Femur (tissue), 1 donor: ENCODE data around the gene OBP2A.
"Not testable (repeated sequence)": the region's sequence is repeated elsewhere in the genome, so short reads cannot be mapped to it uniquely, and the experiment has no call there.

ENCODE experiments used
- DNase-seq: peaks from one replicate; pipeline ENCODE4 v3.0.0-alpha.2; 2017

Gene OBP2A

GRCh38 chr9:135512241-135512603 is 33.7 kb upstream of the OBP2A start:
- DNase-seq: no peak

- no peak for DNase-seq
Measured at GRCh38 chr9:135512904-135513303, 33.0 kb upstream of the OBP2A start.

- no peak for DNase-seq
Measured at GRCh38 chr9:135513351-135513846, 32.5 kb upstream of the OBP2A start.

- not testable (repeated sequence) for DNase-seq
Measured at GRCh38 chr9:135513906-135514305, 32.0 kb upstream of the OBP2A start.

- DNase-seq: no peak
Measured at GRCh38 chr9:135514342-135515082, 31.4 kb upstream of the OBP2A start.

- no peak for DNase-seq
Measured at GRCh38 chr9:135515083-135515951, 30.6 kb upstream of the OBP2A start.

GRCh38 chr9:135516132-135516860 is 29.6 kb upstream of the OBP2A start:
- DNase-seq: no peak

GRCh38 chr9:135517407-135517822 is 28.5 kb upstream of the OBP2A start:
- DNase-seq: no peak

- DNase-seq: no peak
Measured at GRCh38 chr9:135519179-135519971, 26.6 kb upstream of the OBP2A start.

- peak; percentile 11 for DNase-seq
Measured at GRCh38 chr9:135520916-135521607, 24.9 kb upstream of the OBP2A start, which contains the start of gene LCN1. TSS of gene LCN1 (plus strand) at chr9:135521440. CDS start at chr9:135521498, 58 bp downstream.

- peak; percentile 10 for DNase-seq
Measured at GRCh38 chr9:135521608-135522095, 24.3 kb upstream of the OBP2A start.

GRCh38 chr9:135522137-135522877 is 23.6 kb upstream of the OBP2A start:
- no peak for DNase-seq

GRCh38 chr9:135522931-135523330 is 23.0 kb upstream of the OBP2A start:
- DNase-seq: peak; percentile 10

GRCh38 chr9:135523521-135524129 is 22.3 kb upstream of the OBP2A start:
- DNase-seq: no peak

- no peak for DNase-seq
Measured at GRCh38 chr9:135524130-135524861, 21.6 kb upstream of the OBP2A start.

- DNase-seq: no peak
Measured at GRCh38 chr9:135525241-135526088, 20.5 kb upstream of the OBP2A start.

GRCh38 chr9:135526089-135526729 is 19.7 kb upstream of the OBP2A start:
- DNase-seq: peak; percentile 12
